Neural cell (in vitro differentiated cells): ENCODE measurements around the gene USP15. TPM values are rescaled to one million over a fixed set of nuclear protein-coding genes. Genes with fewer than 3 reads are reported as not detected.

Source experiments
- H2AFZ ChIP-seq: fragments of 200-600, 300-800 bp; sonication (generic), shearing (Covaris generic); 2 replicates; pipeline ENCODE4 v1.6.0; 2014; ENCODE audit warnings: low read depth, mild to moderate bottlenecking, antibody characterized with exemption, low read length, moderate library complexity
- H3F3A ChIP-seq: fragments of 200-600 bp; shearing (Covaris generic); 2 replicates; pipeline ENCODE4 v1.6.1; 2016; ENCODE audit warnings: mild to moderate bottlenecking, moderate library complexity, mixed read lengths, antibody characterized with exemption, low read length; ENCODE audit not compliant: insufficient read depth, poor library complexity, severe bottlenecking
- H3K27ac ChIP-seq: fragments of 200-600, 300-800 bp; sonication (generic), shearing (Covaris generic); 2 replicates; pipeline ENCODE4 v1.5.1; 2014; ENCODE audit warnings: mild to moderate bottlenecking, low read length, moderate library complexity
- H3K27me3 ChIP-seq: fragments of 300-800, 200-600 bp; sonication (generic), shearing (Covaris generic); 2 replicates; pipeline ENCODE4 v1.6.0; 2014; ENCODE audit warnings: mild to moderate bottlenecking, low read depth, low read length, moderate library complexity; ENCODE audit not compliant: insufficient read depth
- H3K36me3 ChIP-seq: fragments of 300-800, 200-600 bp; sonication (generic), shearing (Covaris generic); 2 replicates; pipeline ENCODE4 v1.5.1; 2014; ENCODE audit warnings: mild to moderate bottlenecking, antibody characterized with exemption, low read length, moderate library complexity; ENCODE audit not compliant: insufficient read depth
- H3K4me2 ChIP-seq: fragments of 300-800, 200-600 bp; sonication (generic), shearing (Covaris generic); 2 replicates; pipeline ENCODE4 v1.6.0; 2014; ENCODE audit warnings: mild to moderate bottlenecking, low read length
- H3K4me3 ChIP-seq: fragments of 300-800, 200-600 bp; sonication (generic), shearing (Covaris generic); 2 replicates; pipeline ENCODE4 v1.5.1; 2014; ENCODE audit warnings: mild to moderate bottlenecking, low read length, moderate library complexity
- H3K79me2 ChIP-seq: fragments of 200-600 bp; shearing (Covaris generic); replicated peaks from 2 replicates; pipeline ENCODE4 v1.6.0; 2014; ENCODE audit warnings: mild to moderate bottlenecking, low read length, moderate library complexity; ENCODE audit not compliant: insufficient read depth
- H3K9ac ChIP-seq: fragments of 300-800, 200-600 bp; sonication (generic), shearing (Covaris generic); 2 replicates; pipeline ENCODE4 v1.6.1; 2016; ENCODE audit warnings: mild to moderate bottlenecking, low read length, mixed read lengths
- H3K9me2 ChIP-seq: fragments of 200-600 bp; shearing (Covaris generic); 2 replicates; pipeline ENCODE4 v1.6.1; 2016; ENCODE audit warnings: mild to moderate bottlenecking, low read length, mixed read lengths; ENCODE audit not compliant: insufficient read depth
- H3K9me3 ChIP-seq: fragments of 200-600, 300-800 bp; sonication (generic), shearing (Covaris generic); 2 replicates; pipeline ENCODE4 v1.6.1; 2016; ENCODE audit warnings: mild to moderate bottlenecking, mixed run types, low read length, moderate library complexity, mixed read lengths
- H4K20me1 ChIP-seq: fragments of 200-600 bp; shearing (Covaris generic); 2 replicates; pipeline ENCODE4 v1.6.1; 2016; ENCODE audit warnings: mild to moderate bottlenecking, mixed run types; ENCODE audit not compliant: insufficient read depth
- CTCF ChIP-seq: fragments of 450-650 bp; IDR thresholded peaks from 2 replicates; pipeline ENCODE4 v1.5.1; 2014; ENCODE audit warnings: antibody characterized with exemption, mild to moderate bottlenecking, moderate library complexity; ENCODE audit not compliant: poor library complexity, severe bottlenecking
- EP300 ChIP-seq: fragments of 450-650 bp; conservative IDR thresholded peaks from 2 replicates; pipeline ENCODE4 v1.6.1; 2014; ENCODE audit warnings: antibody characterized with exemption, mild to moderate bottlenecking, moderate library complexity; ENCODE audit not compliant: poor library complexity, severe bottlenecking
- EZH2 ChIP-seq: fragments of 200-600, 300-800 bp; shearing (Covaris generic), sonication (generic); IDR thresholded peaks from 2 replicates; pipeline ENCODE4 v1.6.1; 2014; ENCODE audit warnings: antibody characterized with exemption, low read length, borderline replicate concordance, mild to moderate bottlenecking; ENCODE audit not compliant: insufficient read depth, poor library complexity, severe bottlenecking
- MXI1 ChIP-seq: fragments of 450-650 bp; conservative IDR thresholded peaks from 2 replicates; pipeline ENCODE4 v1.6.1; 2014; ENCODE audit warnings: antibody characterized with exemption, mild to moderate bottlenecking; ENCODE audit not compliant: poor library complexity, severe bottlenecking
- POLR2AphosphoS5 ChIP-seq: IDR thresholded peaks from 2 replicates; pipeline ENCODE4 v1.6.1; 2012
- RAD21 ChIP-seq: fragments of 450-650 bp; conservative IDR thresholded peaks from 2 replicates; pipeline ENCODE4 v1.6.1; 2014; ENCODE audit warnings: antibody characterized with exemption, mild to moderate bottlenecking, moderate library complexity
- REST ChIP-seq: IDR thresholded peaks from 2 replicates; pipeline ENCODE4 v1.6.1; 2012; ENCODE audit warnings: borderline replicate concordance
- SMC3 ChIP-seq: fragments of 450-650 bp; conservative IDR thresholded peaks from 2 replicates; pipeline ENCODE4 v1.6.1; 2014; ENCODE audit warnings: antibody characterized with exemption, mild to moderate bottlenecking, moderate library complexity; ENCODE audit not compliant: poor library complexity
- TAF1 ChIP-seq: IDR thresholded peaks from 2 replicates; pipeline ENCODE4 v1.6.1; 2012; ENCODE audit warnings: low read depth
- polyA plus RNA-seq: library from polyadenylated mRNA; depleted of rRNA; stranded (reverse); fragments of >200 nt; gene quantifications from 2 replicates; pipeline ENCODE4 v1.2.3, GENCODE V29; 2014

The USP15 gene
- polyA plus RNA-seq, 1 donor from 2014 or later, result 113 TPM

- TF ChIP-seq SMC3 (no peak), RAD21 (no peak), EZH2 (no peak)
Observed at GRCh38 chr12:62249419-62249818, 10.8 kb upstream of the USP15 start.

GRCh38 chr12:62250671-62251608 lies 9.3 kb upstream of the USP15 start:
- Histone ChIP-seq H3K4me3 (no peak overlapping the region), H3K27ac (no peak overlapping the region), H3K9me3 (no peaks in the 10 kb centered on the region), H3K4me2 (no peak overlapping the region), H2AFZ (no peak overlapping the region), H4K20me1 (no peaks in the 10 kb centered on the region), H3K36me3 (no peaks in the 10 kb centered on the region), H3K9me2 (no peaks in the 10 kb centered on the region), H3F3A (no peaks in the 10 kb centered on the region), H3K27me3 (no peaks in the 10 kb centered on the region), H3K79me2 (no peaks in the 10 kb centered on the region), H3K9ac (no peak overlapping the region)
- no peak for TF ChIP-seq EP300
- TF ChIP-seq REST, result no peak
- TF ChIP-seq EZH2, result no peak
- TF ChIP-seq MXI1, result no peak
- no peak for TF ChIP-seq SMC3
- no peak for TF ChIP-seq TAF1
- TF ChIP-seq POLR2AphosphoS5, result no peak
- TF ChIP-seq RAD21, result no peak
- TF ChIP-seq CTCF, result no peak

More at GRCh38 chr12:62249419-62249818, 10.8 kb upstream of the USP15 start:
- no peaks in the 10 kb centered on the region for H3K36me3 ChIP-seq
- H3K4me2 ChIP-seq, result no peak overlapping the region
- no peak overlapping the region for H3K9ac ChIP-seq
- no peak overlapping the region for H2AFZ ChIP-seq
- no peak overlapping the region for H3K4me3 ChIP-seq
- no peaks in the 10 kb centered on the region for H3K9me3 ChIP-seq
- H3K27me3 ChIP-seq, result no peaks in the 10 kb centered on the region
- H3F3A ChIP-seq, result no peaks in the 10 kb centered on the region
- no peaks in the 10 kb centered on the region for H3K79me2 ChIP-seq
- no peaks in the 10 kb centered on the region for H4K20me1 ChIP-seq
- no peak overlapping the region for H3K27ac ChIP-seq
- no peaks in the 10 kb centered on the region for H3K9me2 ChIP-seq
